ENCODE measurements around the gene SLFN12L. TPM values are rescaled to one million over a fixed set of nuclear protein-coding genes. Genes with fewer than 3 reads are reported as not detected.
"Not testable (repeated sequence)": the region's sequence is repeated elsewhere in the genome, so short reads cannot be mapped to it uniquely, and the experiment has no call there.

Gene SLFN12L
- 10 to 100 TPM; 14.8 to 28.8 (median 27.4) TPM for polyA plus RNA-seq

DNA sequence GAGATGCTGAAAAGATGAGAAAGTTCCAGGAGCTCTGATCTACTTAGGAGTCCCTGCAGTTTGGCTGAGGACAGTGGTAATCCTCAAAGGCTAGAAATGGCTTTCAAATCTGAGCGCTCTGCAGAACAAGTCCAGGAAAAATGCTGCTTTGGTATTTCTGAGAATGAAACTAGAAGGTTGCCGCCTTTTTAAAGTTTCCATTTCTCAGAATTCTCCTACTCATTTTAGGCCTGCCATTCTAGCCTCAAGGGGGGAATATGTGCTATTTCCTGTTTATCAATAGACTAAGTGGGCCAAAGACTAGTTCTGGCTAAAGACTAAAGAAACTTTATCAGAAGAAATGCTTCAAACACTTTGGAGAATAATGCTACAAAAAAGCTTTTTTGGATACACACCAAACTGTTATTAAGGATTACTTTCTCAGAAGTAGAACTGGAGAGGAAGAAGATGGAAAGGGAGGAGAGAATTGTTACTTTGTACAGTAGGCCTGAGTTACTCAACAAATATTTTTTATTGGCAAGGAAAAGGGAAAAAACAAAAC is at the start of gene SLFN12L:
TSS of gene SLFN12L (minus strand) at position 78 of the 541 bp plus-strand sequence. CDS start 15,314 bp downstream, outside the sequence.
- H3K27ac Mint-ChIP-seq: peak within 1 kb of the TSS; percentile 91 to 99 (median 97)
- DNase-seq: peak; percentile 46 to 54 (median 52)
- H3K4me1 Mint-ChIP-seq: peaks cover 70 to 75% of the 10 kb centered on the region in 2 donors
- H3K36me3 Mint-ChIP-seq: peaks cover 12 to 15% (median 14%) of the 10 kb centered on the region in 3 donors
- no peaks in the 10 kb centered on the region for H3K9me3 Mint-ChIP-seq
- peak within 1 kb of the TSS; percentile 85 to 98 (median 93) for H3K4me3 Mint-ChIP-seq
- H3K27me3 Mint-ChIP-seq (ENCODE audit: low read depth in 3 of 3): peaks cover 2 to 13% (median 11%) of the 10 kb centered on the region in 3 donors

DNA sequence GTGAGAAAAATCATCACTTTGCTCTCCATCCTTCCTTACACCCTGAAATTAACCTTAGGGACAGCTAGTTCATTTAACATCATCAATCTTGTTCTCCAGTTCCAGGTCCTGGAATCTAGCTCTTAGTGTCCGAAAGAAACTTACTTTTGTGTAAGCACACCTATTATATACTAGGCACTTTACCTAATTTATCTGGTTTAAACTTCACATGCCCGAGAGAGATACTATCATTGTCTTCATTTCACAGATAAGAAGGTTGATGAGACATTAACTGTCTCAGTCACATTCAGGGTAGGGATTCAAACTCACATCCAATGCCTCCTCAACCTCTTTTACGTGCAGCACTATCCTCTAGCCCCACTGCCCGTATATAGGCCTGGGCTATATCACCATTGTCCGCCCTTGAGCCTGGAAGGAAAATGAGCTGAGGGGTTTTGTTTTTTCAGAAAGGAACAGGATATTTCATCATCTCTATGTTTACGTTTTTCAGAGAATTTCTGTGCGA is 49.1 kb upstream of the SLFN12L start:
- Mint-ChIP-seq H3K36me3 (no peaks in the 10 kb centered on the region), H3K4me1 (peaks cover 34 to 45% of the 10 kb centered on the region in 2 donors), H3K27me3 (ENCODE audit: low read depth in 3 of 3) (peaks cover 12 to 14% (median 14%) of the 10 kb centered on the region in 3 donors), H3K27ac (peak overlapping the region; percentile 95 to 99 (median 98)), H3K9me3 (no peaks in the 10 kb centered on the region), H3K4me3 (peak overlapping the region; percentile 94 to 99 (median 97))
- no peak for DNase-seq

- H3K4me3 Mint-ChIP-seq: no peak overlapping the region
- no peaks in the 10 kb centered on the region for H3K36me3 Mint-ChIP-seq
- no peak overlapping the region for H3K27ac Mint-ChIP-seq
- no peak for DNase-seq
- H3K9me3 Mint-ChIP-seq: no peaks in the 10 kb centered on the region
- peaks cover 30 to 32% of the 10 kb centered on the region in 2 donors for H3K4me1 Mint-ChIP-seq
- H3K27me3 Mint-ChIP-seq (ENCODE audit: low read depth in 3 of 3): peaks cover 12 to 14% (median 14%) of the 10 kb centered on the region in 3 donors
These were observed 46.6 kb upstream of the SLFN12L start for GRCh38 chr17:35584061-35584460.

DNA sequence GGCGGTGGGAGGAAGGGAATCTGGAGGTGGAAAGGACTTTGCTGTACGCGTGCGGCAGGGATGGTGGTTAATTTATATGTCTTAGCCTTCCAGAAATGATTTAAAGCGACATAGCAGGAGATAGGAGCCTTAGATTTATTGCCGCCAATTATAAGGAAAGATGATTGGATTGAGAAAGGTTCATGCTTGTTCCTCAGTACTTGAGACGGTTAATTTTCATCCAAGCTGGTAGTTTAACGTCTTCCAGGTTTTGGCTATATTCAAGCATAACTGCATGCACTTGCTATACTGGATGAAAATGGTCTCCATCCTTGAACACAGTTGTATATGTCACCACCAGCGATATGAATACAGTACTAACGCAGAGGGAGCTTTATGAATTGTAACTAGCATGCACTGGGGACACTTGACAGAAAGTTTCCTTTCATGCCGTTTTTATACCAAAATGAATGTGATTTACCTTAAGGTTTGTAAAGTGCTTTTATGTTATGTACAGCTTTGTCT is 41.5 kb upstream of the SLFN12L start:
- Mint-ChIP-seq H3K4me3 (peak overlapping the region; percentile 89 to 99 (median 97)), H3K27ac (peak overlapping the region; percentile 98 to 100 (median 99)), H3K36me3 (no peaks in the 10 kb centered on the region), H3K27me3 (ENCODE audit: low read depth in 3 of 3) (peaks cover 0 to 10% (median 1%) of the 10 kb centered on the region in 3 donors), H3K9me3 (no peaks in the 10 kb centered on the region), H3K4me1 (peaks cover 22 to 26% of the 10 kb centered on the region in 2 donors)
- DNase-seq: no peak

- Mint-ChIP-seq H3K9me3 (no peaks in the 10 kb centered on the region), H3K27me3 (ENCODE audit: low read depth in 3 of 3) (peaks cover 0 to 9% (median under 1%) of the 10 kb centered on the region in 3 donors), H3K4me1 (peaks cover 22 to 26% of the 10 kb centered on the region in 2 donors), H3K36me3 (no peaks in the 10 kb centered on the region), H3K4me3 (peak within 1 kb of the TSS; percentile 89 to 99 (median 97)), H3K27ac (peak within 1 kb of the TSS; percentile 98 to 100 (median 99))
- DNase-seq: peak; percentile 85 to 89 (median 87)
These were observed 40.9 kb upstream of the SLFN12L start, which contains the start of gene PEX12 for GRCh38 chr17:35578197-35578928. Gene PEX12, minus strand, starts transcription at chr17:35578571. Its CDS starts 550 bp downstream, at chr17:35578021.

DNA sequence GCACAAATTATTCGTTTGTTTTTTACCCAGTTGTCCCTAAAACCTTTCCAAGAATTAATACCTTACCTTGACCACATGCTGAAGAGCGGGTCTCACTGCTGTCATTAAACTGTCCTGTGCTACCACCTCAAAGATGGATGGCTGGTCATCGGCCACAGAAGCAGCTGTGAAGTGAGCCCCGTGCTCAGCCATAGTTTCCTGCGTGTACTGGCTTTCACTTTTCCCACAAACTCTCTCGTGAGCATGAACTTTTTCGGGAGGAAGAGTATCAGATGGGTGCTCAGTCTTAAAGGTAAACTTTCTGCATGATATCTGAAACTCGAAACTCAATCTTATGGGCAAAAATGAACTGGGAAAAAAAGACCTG is 40.3 kb upstream of the SLFN12L start:
- H3K4me3 Mint-ChIP-seq: peak overlapping the region; percentile 89 to 99 (median 97)
- H3K4me1 Mint-ChIP-seq: peaks cover 22 to 26% of the 10 kb centered on the region in 2 donors
- peak in 1 of 3 donors; percentile 26 for DNase-seq
- H3K36me3 Mint-ChIP-seq: no peaks in the 10 kb centered on the region
- peaks cover 0 to 8% (median 0%) of the 10 kb centered on the region in 3 donors for H3K27me3 Mint-ChIP-seq (ENCODE audit: low read depth in 3 of 3)
- H3K27ac Mint-ChIP-seq: peak overlapping the region; percentile 98 to 100 (median 99)
- H3K9me3 Mint-ChIP-seq: no peaks in the 10 kb centered on the region

DNA sequence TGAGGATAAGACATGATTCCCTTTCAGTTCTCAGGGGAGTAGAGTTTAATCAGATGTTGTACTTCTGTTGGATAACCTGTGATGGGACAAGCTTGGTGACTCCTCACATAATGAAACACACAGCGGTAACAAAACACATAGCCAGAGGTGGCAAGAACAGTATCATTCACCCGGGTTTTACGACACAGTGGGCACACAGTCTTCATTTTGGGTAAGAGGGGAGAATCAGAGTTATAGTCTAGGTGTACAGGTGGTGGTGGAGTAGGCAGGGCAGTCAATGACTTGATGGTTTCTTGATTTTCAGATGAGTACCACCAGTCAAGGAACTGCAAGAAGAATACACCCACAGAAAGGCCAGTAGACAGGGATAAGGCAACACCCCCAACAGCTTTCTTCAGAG is 38.3 kb upstream of the SLFN12L start:
- peaks cover 24 to 28% of the 10 kb centered on the region in 2 donors for H3K4me1 Mint-ChIP-seq
- H3K36me3 Mint-ChIP-seq: no peaks in the 10 kb centered on the region
- peak overlapping the region in 1 of 5 donors; percentile 10 for H3K4me3 Mint-ChIP-seq
- peak overlapping the region in 5 of 6 donors; percentile 10 to 82 (median 31) for H3K27ac Mint-ChIP-seq
- DNase-seq: no peak
- H3K9me3 Mint-ChIP-seq: no peaks in the 10 kb centered on the region
- peaks cover 0 to 8% (median 0%) of the 10 kb centered on the region in 3 donors for H3K27me3 Mint-ChIP-seq (ENCODE audit: low read depth in 3 of 3)

GRCh38 chr17:35569405-35569804 is 31.9 kb upstream of the SLFN12L start:
- H3K27ac Mint-ChIP-seq: peak overlapping the region in 2 of 6 donors; percentile 67 to 74
- peaks cover 27 to 43% of the 10 kb centered on the region in 2 donors for H3K4me1 Mint-ChIP-seq
- H3K4me3 Mint-ChIP-seq: peak overlapping the region; percentile 44 to 96 (median 76)
- peaks cover 3 to 5% (median 5%) of the 10 kb centered on the region in 3 donors for H3K27me3 Mint-ChIP-seq (ENCODE audit: low read depth in 3 of 3)
- H3K36me3 Mint-ChIP-seq: no peaks in the 10 kb centered on the region
- no peak for DNase-seq
- H3K9me3 Mint-ChIP-seq: no peaks in the 10 kb centered on the region

DNA sequence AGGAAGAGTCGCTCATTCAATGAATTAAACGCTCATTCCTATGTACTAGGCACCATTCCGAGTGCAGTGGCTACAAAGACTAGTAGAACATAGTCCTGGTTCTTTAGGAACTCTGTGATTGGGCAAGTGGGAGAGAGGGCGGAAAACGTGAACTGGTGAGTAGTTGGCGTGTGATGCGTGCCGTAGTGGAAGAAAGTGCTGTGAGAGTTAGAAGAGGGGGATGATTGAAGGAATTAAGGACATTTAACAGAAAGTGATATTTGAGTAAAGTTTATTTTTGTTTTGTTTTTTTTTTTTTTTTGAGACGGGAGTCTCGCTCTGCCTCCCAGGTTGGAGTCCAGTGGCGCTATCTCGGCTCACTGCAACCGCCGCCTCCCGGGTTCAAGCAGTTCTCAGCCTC is 31.1 kb upstream of the SLFN12L start:
- H3K4me1 Mint-ChIP-seq: peaks cover 27 to 43% of the 10 kb centered on the region in 2 donors
- H3K27me3 Mint-ChIP-seq (ENCODE audit: low read depth in 3 of 3): peaks cover 3 to 7% (median 5%) of the 10 kb centered on the region in 3 donors
- peak overlapping the region; percentile 87 to 97 (median 90) for H3K4me3 Mint-ChIP-seq
- H3K36me3 Mint-ChIP-seq: no peaks in the 10 kb centered on the region
- DNase-seq: peak in 1 of 3 donors; percentile 14
- no peaks in the 10 kb centered on the region for H3K9me3 Mint-ChIP-seq
- H3K27ac Mint-ChIP-seq: peak overlapping the region; percentile 90 to 98 (median 95)

DNA sequence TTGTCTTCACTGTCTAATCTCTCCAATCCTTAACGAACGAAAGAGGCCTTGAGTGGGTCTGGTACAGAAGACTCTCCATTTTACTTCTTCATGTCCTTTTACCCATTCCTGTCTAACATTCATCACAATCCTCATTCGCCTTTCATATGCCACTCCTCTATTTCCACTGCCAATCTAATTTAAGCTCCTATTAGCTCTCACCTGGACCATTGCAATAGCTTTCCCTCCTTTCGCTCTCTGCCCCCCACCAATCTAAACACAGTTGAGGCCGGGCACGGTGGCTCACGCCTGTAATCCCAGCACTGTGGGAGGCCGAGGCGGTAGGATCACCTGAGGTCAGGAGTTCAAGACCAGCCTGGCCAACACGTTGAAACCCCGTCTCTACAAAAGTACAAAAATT is 29.5 kb upstream of the SLFN12L start:
- peak overlapping the region in 5 of 6 donors; percentile 31 to 95 (median 93) for H3K27ac Mint-ChIP-seq
- H3K4me3 Mint-ChIP-seq: peak overlapping the region; percentile 74 to 97 (median 87)
- H3K27me3 Mint-ChIP-seq (ENCODE audit: low read depth in 3 of 3): peaks cover 5 to 7% (median 5%) of the 10 kb centered on the region in 3 donors
- no peaks in the 10 kb centered on the region for H3K9me3 Mint-ChIP-seq
- DNase-seq: no peak
- H3K4me1 Mint-ChIP-seq: peaks cover 25 to 43% of the 10 kb centered on the region in 2 donors
- H3K36me3 Mint-ChIP-seq: no peaks in the 10 kb centered on the region

- Mint-ChIP-seq H3K4me1 (peaks cover 8 to 16% of the 10 kb centered on the region in 2 donors), H3K27me3 (ENCODE audit: low read depth in 3 of 3) (peaks cover 5 to 15% (median 11%) of the 10 kb centered on the region in 3 donors)
- DNase-seq, H3K36me3 Mint-ChIP-seq, H3K27ac Mint-ChIP-seq, H3K9me3 Mint-ChIP-seq, H3K4me3 Mint-ChIP-seq: not testable (repeated sequence)
These were observed 25.7 kb upstream of the SLFN12L start for GRCh38 chr17:35563181-35563580.

DNA sequence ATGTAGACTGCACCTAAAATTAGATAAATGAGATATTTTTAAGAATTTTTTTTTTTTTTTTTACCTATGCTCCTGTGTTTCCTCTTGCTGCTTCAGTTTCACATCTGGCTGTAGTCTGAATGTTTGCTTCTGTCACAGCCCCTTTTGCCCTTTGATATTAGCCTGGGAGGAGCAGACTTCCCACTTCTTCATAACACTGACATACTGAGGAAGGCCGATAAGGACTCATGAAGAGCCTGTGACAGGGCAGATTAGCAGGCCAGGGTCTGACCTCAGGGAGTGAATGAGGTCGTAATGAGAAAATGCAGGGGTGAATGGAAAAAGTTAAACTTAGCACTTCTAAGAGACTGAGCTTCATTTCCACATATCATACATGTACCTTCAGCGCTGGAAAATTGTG is 23.2 kb upstream of the SLFN12L start, which contains the start of gene SLFN14:
TSS of gene SLFN14 (minus strand) at position 117 of the 400 bp plus-strand sequence. CDS start 2,757 bp downstream, outside the sequence.
- peaks cover 0 to 11% (median 6%) of the 10 kb centered on the region in 3 donors for H3K27me3 Mint-ChIP-seq (ENCODE audit: low read depth in 3 of 3)
- no peak within 1 kb of the TSS for H3K27ac Mint-ChIP-seq
- H3K4me3 Mint-ChIP-seq: no peak within 1 kb of the TSS
- no peaks in the 10 kb centered on the region for H3K36me3 Mint-ChIP-seq
- DNase-seq: no peak
- no peaks in the 10 kb centered on the region for H3K9me3 Mint-ChIP-seq
- H3K4me1 Mint-ChIP-seq: no peaks in the 10 kb centered on the region

GRCh38 chr17:35559495-35560210 is 22.2 kb upstream of the SLFN12L start:
- Mint-ChIP-seq H3K27me3 (ENCODE audit: low read depth in 3 of 3) (peaks cover 2 to 11% (median 6%) of the 10 kb centered on the region in 3 donors), H3K36me3 (no peaks in the 10 kb centered on the region), H3K27ac (no peak overlapping the region), H3K4me3 (no peak overlapping the region), H3K4me1 (no peaks in the 10 kb centered on the region), H3K9me3 (no peaks in the 10 kb centered on the region)
- no peak for DNase-seq

Data from immature natural killer cell (primary cell).